ENCODE results near the gene MAPK9. TPM values are rescaled to one million over a fixed set of nuclear protein-coding genes. Genes with fewer than 3 reads are reported as not detected.

The MAPK9 gene
- total RNA-seq, 1 experiment from 2014 or later = 43.4 TPM

DNA sequence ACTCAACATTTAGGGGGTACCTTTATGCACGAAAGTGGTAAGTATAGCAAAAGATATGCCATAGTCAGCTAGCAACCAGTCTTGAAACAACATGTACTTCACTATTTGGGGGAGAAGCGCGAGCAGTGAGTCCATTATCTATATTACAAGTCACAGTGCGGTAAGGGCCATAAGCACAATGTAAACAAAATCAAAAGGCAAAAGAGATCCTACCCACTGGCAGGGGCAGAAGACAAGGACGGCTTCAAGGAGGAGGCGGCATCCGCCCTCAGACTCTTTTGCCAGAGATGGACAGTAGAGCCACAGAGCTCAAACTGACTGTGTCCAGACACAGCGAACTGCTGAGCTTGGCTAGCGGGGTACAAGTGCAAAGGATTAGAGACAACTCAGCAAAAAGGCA is 9.6 kb downstream of the MAPK9 start:
- RAD21 ChIA-PET (ENCODE audit: low non-redundant PET in 1 of 2, low total read pairs in 2 of 2, uncharacterized antibody in 2 of 2, unreplicated experiment in 2 of 2) = no interaction called here

More for the DNA sequence above, 9.6 kb downstream of the MAPK9 start:
- BruUV-seq (replicated peaks) = no TSS peak
- no peak for ATAC-seq
- no peak for TF ChIP-seq EGR1 (IDR thresholded peaks at IDR 0.05; ENCODE audit: low read depth)
- TF ChIP-seq, protein P1, sequence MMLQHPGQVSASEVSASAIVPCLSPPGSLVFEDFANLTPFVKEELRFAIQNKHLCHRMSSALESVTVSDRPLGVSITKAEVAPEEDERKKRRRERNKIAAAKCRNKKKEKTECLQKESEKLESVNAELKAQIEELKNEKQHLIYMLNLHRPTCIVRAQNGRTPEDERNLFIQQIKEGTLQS (IDR thresholded peaks at IDR 0.05) = no peak
- no peak for TF ChIP-seq JUND (IDR thresholded peaks at IDR 0.05)
- TF ChIP-seq, protein P2, sequence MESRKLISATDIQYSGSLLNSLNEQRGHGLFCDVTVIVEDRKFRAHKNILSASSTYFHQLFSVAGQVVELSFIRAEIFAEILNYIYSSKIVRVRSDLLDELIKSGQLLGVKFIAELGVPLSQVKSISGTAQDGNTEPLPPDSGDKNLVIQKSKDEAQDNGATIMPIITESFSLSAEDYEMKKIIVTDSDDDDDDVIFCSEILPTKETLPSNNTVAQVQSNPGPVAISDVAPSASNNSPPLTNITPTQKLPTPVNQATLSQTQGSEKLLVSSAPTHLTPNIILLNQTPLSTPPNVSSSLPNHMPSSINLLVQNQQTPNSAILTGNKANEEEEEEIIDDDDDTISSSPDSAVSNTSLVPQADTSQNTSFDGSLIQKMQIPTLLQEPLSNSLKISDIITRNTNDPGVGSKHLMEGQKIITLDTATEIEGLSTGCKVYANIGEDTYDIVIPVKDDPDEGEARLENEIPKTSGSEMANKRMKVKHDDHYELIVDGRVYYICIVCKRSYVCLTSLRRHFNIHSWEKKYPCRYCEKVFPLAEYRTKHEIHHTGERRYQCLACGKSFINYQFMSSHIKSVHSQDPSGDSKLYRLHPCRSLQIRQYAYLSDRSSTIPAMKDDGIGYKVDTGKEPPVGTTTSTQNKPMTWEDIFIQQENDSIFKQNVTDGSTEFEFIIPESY (IDR thresholded peaks at IDR 0.05; ENCODE audit: extremely low read depth, insufficient replicate concordance, low read length) = no peak
- TF ChIP-seq ZNF274 (IDR thresholded peaks at IDR 0.05; ENCODE audit: low read depth, low read length) = no peak
- TF ChIP-seq POLR2A (IDR thresholded peaks at IDR 0.05; ENCODE audit: borderline replicate concordance, extremely low read depth, insufficient read depth, insufficient read length) = no peak
- no peak for TF ChIP-seq SRF (IDR thresholded peaks at IDR 0.05; ENCODE audit: low read depth)
- TF ChIP-seq ZFX (IDR thresholded peaks at IDR 0.05) = no peak
- TF ChIP-seq, protein P3, sequence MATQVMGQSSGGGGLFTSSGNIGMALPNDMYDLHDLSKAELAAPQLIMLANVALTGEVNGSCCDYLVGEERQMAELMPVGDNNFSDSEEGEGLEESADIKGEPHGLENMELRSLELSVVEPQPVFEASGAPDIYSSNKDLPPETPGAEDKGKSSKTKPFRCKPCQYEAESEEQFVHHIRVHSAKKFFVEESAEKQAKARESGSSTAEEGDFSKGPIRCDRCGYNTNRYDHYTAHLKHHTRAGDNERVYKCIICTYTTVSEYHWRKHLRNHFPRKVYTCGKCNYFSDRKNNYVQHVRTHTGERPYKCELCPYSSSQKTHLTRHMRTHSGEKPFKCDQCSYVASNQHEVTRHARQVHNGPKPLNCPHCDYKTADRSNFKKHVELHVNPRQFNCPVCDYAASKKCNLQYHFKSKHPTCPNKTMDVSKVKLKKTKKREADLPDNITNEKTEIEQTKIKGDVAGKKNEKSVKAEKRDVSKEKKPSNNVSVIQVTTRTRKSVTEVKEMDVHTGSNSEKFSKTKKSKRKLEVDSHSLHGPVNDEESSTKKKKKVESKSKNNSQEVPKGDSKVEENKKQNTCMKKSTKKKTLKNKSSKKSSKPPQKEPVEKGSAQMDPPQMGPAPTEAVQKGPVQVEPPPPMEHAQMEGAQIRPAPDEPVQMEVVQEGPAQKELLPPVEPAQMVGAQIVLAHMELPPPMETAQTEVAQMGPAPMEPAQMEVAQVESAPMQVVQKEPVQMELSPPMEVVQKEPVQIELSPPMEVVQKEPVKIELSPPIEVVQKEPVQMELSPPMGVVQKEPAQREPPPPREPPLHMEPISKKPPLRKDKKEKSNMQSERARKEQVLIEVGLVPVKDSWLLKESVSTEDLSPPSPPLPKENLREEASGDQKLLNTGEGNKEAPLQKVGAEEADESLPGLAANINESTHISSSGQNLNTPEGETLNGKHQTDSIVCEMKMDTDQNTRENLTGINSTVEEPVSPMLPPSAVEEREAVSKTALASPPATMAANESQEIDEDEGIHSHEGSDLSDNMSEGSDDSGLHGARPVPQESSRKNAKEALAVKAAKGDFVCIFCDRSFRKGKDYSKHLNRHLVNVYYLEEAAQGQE (IDR thresholded peaks at IDR 0.05; ENCODE audit: low read depth) = no peak
- TF ChIP-seq POLR2AphosphoS5 (IDR thresholded peaks at IDR 0.05; ENCODE audit: low read depth, low read length) = no peak
- no peak for TF ChIP-seq FOSL1 (IDR thresholded peaks at IDR 0.05; ENCODE audit: low read depth)
- TF ChIP-seq, protein P4, sequence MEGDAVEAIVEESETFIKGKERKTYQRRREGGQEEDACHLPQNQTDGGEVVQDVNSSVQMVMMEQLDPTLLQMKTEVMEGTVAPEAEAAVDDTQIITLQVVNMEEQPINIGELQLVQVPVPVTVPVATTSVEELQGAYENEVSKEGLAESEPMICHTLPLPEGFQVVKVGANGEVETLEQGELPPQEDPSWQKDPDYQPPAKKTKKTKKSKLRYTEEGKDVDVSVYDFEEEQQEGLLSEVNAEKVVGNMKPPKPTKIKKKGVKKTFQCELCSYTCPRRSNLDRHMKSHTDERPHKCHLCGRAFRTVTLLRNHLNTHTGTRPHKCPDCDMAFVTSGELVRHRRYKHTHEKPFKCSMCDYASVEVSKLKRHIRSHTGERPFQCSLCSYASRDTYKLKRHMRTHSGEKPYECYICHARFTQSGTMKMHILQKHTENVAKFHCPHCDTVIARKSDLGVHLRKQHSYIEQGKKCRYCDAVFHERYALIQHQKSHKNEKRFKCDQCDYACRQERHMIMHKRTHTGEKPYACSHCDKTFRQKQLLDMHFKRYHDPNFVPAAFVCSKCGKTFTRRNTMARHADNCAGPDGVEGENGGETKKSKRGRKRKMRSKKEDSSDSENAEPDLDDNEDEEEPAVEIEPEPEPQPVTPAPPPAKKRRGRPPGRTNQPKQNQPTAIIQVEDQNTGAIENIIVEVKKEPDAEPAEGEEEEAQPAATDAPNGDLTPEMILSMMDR (IDR thresholded peaks at IDR 0.05 in 2 of 3, conservative IDR thresholded peaks at IDR 0.05 in 1 of 3; ENCODE audit: borderline replicate concordance in 1 of 3, insufficient read depth in 1 of 3, low read depth in 2 of 3, low read length in 2 of 3) = no peak
- no peak for TF ChIP-seq EZH2phosphoT487 (IDR thresholded peaks at IDR 0.05; ENCODE audit: borderline replicate concordance)
- TF ChIP-seq ELF1 (IDR thresholded peaks at IDR 0.05; ENCODE audit: borderline replicate concordance, low read depth) = no peak
- TF ChIP-seq CBX3 (IDR thresholded peaks at IDR 0.05; ENCODE audit: low read depth) = no peak
- TF ChIP-seq TCF7L2 (IDR thresholded peaks at IDR 0.05; ENCODE audit: borderline replicate concordance, extremely low read depth, insufficient read depth, insufficient read length) = no peak
- TF ChIP-seq YY1 (IDR thresholded peaks at IDR 0.05; ENCODE audit: extremely low read depth, insufficient replicate concordance, low read depth, low read length) = no peak
- TF ChIP-seq SP1 (IDR thresholded peaks at IDR 0.05; ENCODE audit: low read depth) = no peak
- no peak for TF ChIP-seq SIN3A (IDR thresholded peaks at IDR 0.05; ENCODE audit: low read depth)
- TF ChIP-seq CEBPB (IDR thresholded peaks at IDR 0.05; ENCODE audit: low read depth) = no peak
- Histone ChIP-seq H3K4me3 (replicated peaks in 1 of 2; ENCODE audit: low read depth in 1 of 2, low read length in 2 of 2) (no peak overlapping the region), H3K79me2 (ENCODE audit: insufficient read depth, low read length) (peaks cover 38% of the 10 kb centered on the region), H3K9me2 (ENCODE audit: insufficient read depth) (no peaks in the 10 kb centered on the region), H3K27ac (ENCODE audit: low read depth, low read length) (no peak overlapping the region), H3K27me3 (ENCODE audit: insufficient read depth, low read length) (no peaks in the 10 kb centered on the region), H3K9me3 (ENCODE audit: control insufficient read depth in 1 of 2, insufficient read depth in 1 of 2, low read depth in 1 of 2, low read length in 2 of 2) (no peaks in the 10 kb centered on the region; a peak in 1 of 4 replicates), H3K4me1 (ENCODE audit: control insufficient read depth in 1 of 2, insufficient read depth in 2 of 2, low read length in 2 of 2) (peaks cover 0 to 4% of the 10 kb centered on the region in 2 experiments; a peak in 1 of 4 replicates), H2AFZ (ENCODE audit: low read depth, low read length, poor library complexity, severe bottlenecking) (no peak overlapping the region), H3K36me3 (ENCODE audit: control insufficient read depth in 1 of 2, insufficient read depth in 2 of 2, low read length in 2 of 2) (peaks cover 2 to 41% of the 10 kb centered on the region in 2 experiments; a peak in 2 of 4 replicates), H4K20me1 (ENCODE audit: insufficient read depth) (no peaks in the 10 kb centered on the region), H3K9ac (ENCODE audit: low read length) (no peak overlapping the region), H3K4me2 (ENCODE audit: low read length) (no peak overlapping the region)
- DNase-seq (ENCODE audit: low read depth, low spot score) = no peak
- POLR2A ChIA-PET = no interaction called here
- intact Hi-C loops (cut with micrococcal nuclease) = no loop called here
- CTCF ChIA-PET = no interaction called here

All from HCT116 (cell line).